Colon (tissue), 2 donors: ENCODE measurements around the gene IL7R.
"Not testable (repeated sequence)": the region's sequence is repeated elsewhere in the genome, so short reads cannot be mapped to it uniquely, and the experiment has no call there.

ENCODE experiments used
- FAIRE-seq: peaks from 2 replicates; lab custom pipeline; 2012; peaks lifted over from hg19 to GRCh38; lab: Jason Lieb, UNC
- donor health status: control.
- donor health status: control.

The IL7R gene

GRCh38 chr5:35842856-35843255, 13.8 kb upstream of the IL7R start:
- no peak for FAIRE-seq

- FAIRE-seq, result not testable (repeated sequence)
Observed at GRCh38 chr5:35845508-35845907, 11.2 kb upstream of the IL7R start.

GRCh38 chr5:35847491-35847890, 9.2 kb upstream of the IL7R start:
- FAIRE-seq, result no peak

GRCh38 chr5:35847961-35848360, 8.7 kb upstream of the IL7R start:
- no peak for FAIRE-seq

- FAIRE-seq, result no peak
Observed at GRCh38 chr5:35849860-35850259, 6.8 kb upstream of the IL7R start.

- FAIRE-seq, result no peak
Observed at GRCh38 chr5:35850967-35851680, 5.6 kb upstream of the IL7R start.

- no peak for FAIRE-seq
Observed at GRCh38 chr5:35852084-35852734, 4.5 kb upstream of the IL7R start.

GRCh38 chr5:35852773-35853172, 3.9 kb upstream of the IL7R start:
- FAIRE-seq, result no peak

- FAIRE-seq, result no peak
Observed at GRCh38 chr5:35853631-35854030, 3.1 kb upstream of the IL7R start.

GRCh38 chr5:35854248-35854647, 2.4 kb upstream of the IL7R start:
- FAIRE-seq, result no peak

GRCh38 chr5:35855187-35855586, 1.5 kb upstream of the IL7R start:
- FAIRE-seq, result no peak

- not testable (repeated sequence) for FAIRE-seq
Observed at GRCh38 chr5:35856186-35856764, 416 bp upstream of the IL7R start.

- FAIRE-seq, result no peak
Observed at GRCh38 chr5:35857606-35858205, 1.0 kb downstream of the IL7R start.

GRCh38 chr5:35859101-35859661, 2.5 kb downstream of the IL7R start:
- no peak for FAIRE-seq

GRCh38 chr5:35860686-35861085, 4.0 kb downstream of the IL7R start:
- no peak for FAIRE-seq

- FAIRE-seq, result no peak
Observed at GRCh38 chr5:35861718-35862117, 5.0 kb downstream of the IL7R start.

- FAIRE-seq, result no peak
Observed at GRCh38 chr5:35862126-35862525, 5.4 kb downstream of the IL7R start.

GRCh38 chr5:35863159-35863558, 6.5 kb downstream of the IL7R start:
- FAIRE-seq, result no peak

- no peak for FAIRE-seq
Observed at GRCh38 chr5:35867998-35868397, 11.3 kb downstream of the IL7R start.

- no peak for FAIRE-seq
Observed at GRCh38 chr5:35869685-35870277, 13.1 kb downstream of the IL7R start.

GRCh38 chr5:35870605-35871004, 13.9 kb downstream of the IL7R start:
- FAIRE-seq, result no peak

- no peak for FAIRE-seq
Observed at GRCh38 chr5:35876454-35876853, 19.8 kb downstream of the IL7R start.
